Adrenal gland (tissue), 12 donors: ENCODE data around the gene SLC3A2. TPM values are rescaled to one million over a fixed set of nuclear protein-coding genes. Genes with fewer than 3 reads are reported as not detected.
A peak's percentile ranks its signal among the peaks of the same experiment; 100 is the strongest.

Experiments used
- DNase-seq, 7 donors: peaks; one replicate each; pipeline ENCODE4 v3.0.0-alpha.2; 2019 to 2020
- H3K27ac ChIP-seq, 5 donors: fragments of 200-600 bp; sonication (generic) in 4 of 5; 1 replicate in 3 of 5; 2 replicates in 2 of 5; pipeline versions ENCODE4 v1.5.1 to v1.8.0; 2016 to 2020; ENCODE audit warnings: mild to moderate bottlenecking in 1 of 5
- H3K27me3 ChIP-seq: fragments of 200-600 bp; 2 replicates; pipeline ENCODE4 v1.8.0; 2021
- H3K36me3 ChIP-seq, 2 donors: fragments of 200-600 bp; replicated peaks in 1 of 2; 1 replicate in 1 of 2; 2 replicates in 1 of 2; pipeline versions ENCODE4 v1.5.1 to v1.8.0; 2018 to 2022
- H3K4me1 ChIP-seq, 2 donors: fragments of 200-600 bp; replicated peaks in 1 of 2; 1 replicate in 1 of 2; 2 replicates in 1 of 2; pipeline versions ENCODE4 v1.5.1 to v1.8.0; 2018 to 2021
- H3K4me3 ChIP-seq, 4 donors: fragments of 200-600 bp; sonication (generic) in 3 of 4; one replicate each; pipeline ENCODE4 v1.5.1; 2016 to 2018
- H3K9me3 ChIP-seq, 3 donors: fragments of 200-600 bp; sonication (generic) in 1 of 3; replicated peaks in 1 of 3; 1 replicate in 2 of 3; 2 replicates in 1 of 3; pipeline versions ENCODE4 v1.5.1 to v1.8.0; 2016 to 2021
- CTCF ChIP-seq, 6 experiments: fragments of 450-650 bp in 4 of 6; fragments of 200-600 bp in 2 of 6; sonication (generic) in 1 of 6; IDR thresholded peaks; 1 replicate in 5 of 6; 2 replicates in 1 of 6; pipeline versions ENCODE4 v1.5.1 to v1.8.0; 2016 to 2021; ENCODE audit warnings: antibody characterized with exemption in 6 of 6, mild to moderate bottlenecking in 2 of 6, moderate library complexity in 1 of 6
- POLR2A ChIP-seq, 2 donors: fragments of 450-650 bp; IDR thresholded peaks; one replicate each; pipeline ENCODE4 v1.6.1; 2017; ENCODE audit warnings: antibody characterized with exemption in 2 of 2, mild to moderate bottlenecking in 2 of 2, moderate library complexity in 1 of 2
- WGBS, 4 donors: extraction: QIAGEN DNeasy Blood & Tissue Kit in 2 of 4; methylation state at CpG; one replicate each; pipeline versions ENCODE4 v1.1.5 to v1.1.7; 2013 to 2017; 5-methylcytosine and 5-hydroxymethylcytosine counted together
- intact Hi-C, 2 donors: fragments of 100-400 bp; cut with DNase I; formaldehyde crosslinking; loops; one replicate each; pipeline versions ENCODE4 v1.14.1 to v1.15.0; 2022 to 2023
- polyA plus RNA-seq, 3 donors: library from polyadenylated mRNA; stranded (reverse); fragments of 200-250 nt in 2 of 3; fragments of 350-450 nt in 1 of 3; fragmentation: Illumina TruSeq in 1 of 3; extraction: RNeasy Lipid Tissue Mini Kit (QIAGEN cat#74804) in 1 of 3; gene quantifications; one replicate each; pipeline ENCODE4 v1.2.3, GENCODE V29; 2013 to 2014
- total RNA-seq, 9 donors: library from RNA; depleted of rRNA in 4 of 9; stranded (reverse); fragments of >200 nt in 4 of 9; fragments of 120-200 nt in 1 of 9; fragmentation: NEBNext Ultra II Directional in 1 of 9; extraction: Animal tissue kit (Norgen Biotek cat#: 25700) in 1 of 9; gene quantifications; one replicate each; pipeline versions ENCODE4 v1.1.0 to v1.2.4, GENCODE V29; 2013 to 2023
- donor health status: healthy with polysubstance abuse.
- donor health status: Bipolar disorder and iron deficiency.
- donor health status: DM: yes; HTN: yes; CAD: no.
- donor health status: DM: no; HTN: no; CAD: no.
- donor health status: DM: no; HTN: no; CAD: no.
- donor health status: DM: yes; HTN: yes; CAD: no.

SLC3A2 gene
- total and polyA plus RNA-seq, 12 donors = 103 to 398 (median 164) TPM

GRCh38 chr11:62885137-62885750 is 4.5 kb downstream of the SLC3A2 start:
- no peak overlapping the region for H3K4me3 ChIP-seq
- peak overlapping the region in 1 of 5 donors; percentile 18 for H3K27ac ChIP-seq
- H3K9me3 ChIP-seq = no peaks in the 10 kb centered on the region
- DNase-seq = no peak
- peaks cover 29 to 63% of the 10 kb centered on the region in 2 donors for H3K4me1 ChIP-seq
- H3K27me3 ChIP-seq = no peaks in the 10 kb centered on the region
- intact Hi-C loops = no loop called here
- H3K36me3 ChIP-seq = peaks cover 0 to 71% of the 10 kb centered on the region in 2 donors
- TF ChIP-seq POLR2A (IDR thresholded peaks at IDR 0.05) = no peak
- no peak for TF ChIP-seq CTCF (IDR thresholded peaks at IDR 0.05)
- 68 to 83% (median 73%) methylated on average over 9 to 11 of the region's 11 CpGs for WGBS, 4 donors

- H3K27ac ChIP-seq = peak overlapping the region in 1 of 5 donors; percentile 78
- no peaks in the 10 kb centered on the region for H3K27me3 ChIP-seq
- WGBS, 4 donors = 85 to 91% (median 89%) methylated on average over 14 of the region's 14 CpGs
- intact Hi-C loops = no loop called here
- DNase-seq = no peak
- no peak for TF ChIP-seq CTCF (IDR thresholded peaks at IDR 0.05)
- TF ChIP-seq POLR2A (IDR thresholded peaks at IDR 0.05) = no peak
- peaks cover 0 to 60% of the 10 kb centered on the region in 2 donors for H3K36me3 ChIP-seq
- H3K4me1 ChIP-seq = peaks cover 10 to 43% of the 10 kb centered on the region in 2 donors
- no peak overlapping the region for H3K4me3 ChIP-seq
- H3K9me3 ChIP-seq = no peaks in the 10 kb centered on the region
Measured at GRCh38 chr11:62888406-62888805, 7.7 kb downstream of the SLC3A2 start.

- H3K27me3 ChIP-seq = no peaks in the 10 kb centered on the region
- intact Hi-C loops = no loop called here
Measured at GRCh38 chr11:62889126-62889483, 8.4 kb downstream of the SLC3A2 start.

More at GRCh38 chr11:62889126-62889483, 8.4 kb downstream of the SLC3A2 start:
- peaks cover 5 to 36% of the 10 kb centered on the region in 2 donors for H3K4me1 ChIP-seq
- H3K9me3 ChIP-seq = no peaks in the 10 kb centered on the region
- H3K27ac ChIP-seq = peak overlapping the region in 4 of 5 donors; percentile 11 to 78 (median 37)
- TF ChIP-seq POLR2A (IDR thresholded peaks at IDR 0.05) (no peak), CTCF (IDR thresholded peaks at IDR 0.05) (no peak)
- H3K4me3 ChIP-seq = no peak overlapping the region
- peaks cover 0 to 53% of the 10 kb centered on the region in 2 donors for H3K36me3 ChIP-seq
- WGBS, 4 donors = 51 to 72% (median 61%) methylated on average over 2 of the region's 2 CpGs
- DNase-seq = no peak
